ENCODE results near the gene LRRN2. TPM values are rescaled to one million over a fixed set of nuclear protein-coding genes. Genes with fewer than 3 reads are reported as not detected.

The LRRN2 gene
- not detected in 2 replicates for total RNA-seq

GRCh38 chr1:204685236-204686006 is at the start of gene LRRN2:
Gene LRRN2 (minus strand): TSS chr1:204685738. CDS start chr1:204619992, 65,746 bp downstream.

Other genes starting within 250 kb of the LRRN2 start
- 11.1 and 20.5 TPM in 2 replicates for gene PIK3C2B, start 190.9 kb downstream of the LRRN2 start, total RNA-seq
- gene MDM4, start 169.3 kb downstream of the LRRN2 start, total RNA-seq: 7.1 and 7.3 TPM in 2 replicates
- 4.0 and 5.4 TPM in 2 replicates for gene NFASC, start 185.1 kb upstream of the LRRN2 start, total RNA-seq

Measured in airway epithelial cell (primary cell).